GM12892 (cell line): ENCODE results near the gene BRD9.

Source experiments
- POLR2A ChIP-seq: IDR thresholded peaks from 2 replicates; pipeline ENCODE4 v1.6.1; 2011; ENCODE audit warnings: low read depth, low read length, control low read depth
- POLR2AphosphoS5 ChIP-seq: IDR thresholded peaks from 2 replicates; pipeline ENCODE4 v1.6.1; 2011; ENCODE audit warnings: low read depth, low read length, control low read depth
- TAF1 ChIP-seq: IDR thresholded peaks from 2 replicates; pipeline ENCODE4 v1.6.1; 2011; ENCODE audit warnings: low read depth, mild to moderate bottlenecking, control low read depth, low read length, borderline replicate concordance

DNA sequence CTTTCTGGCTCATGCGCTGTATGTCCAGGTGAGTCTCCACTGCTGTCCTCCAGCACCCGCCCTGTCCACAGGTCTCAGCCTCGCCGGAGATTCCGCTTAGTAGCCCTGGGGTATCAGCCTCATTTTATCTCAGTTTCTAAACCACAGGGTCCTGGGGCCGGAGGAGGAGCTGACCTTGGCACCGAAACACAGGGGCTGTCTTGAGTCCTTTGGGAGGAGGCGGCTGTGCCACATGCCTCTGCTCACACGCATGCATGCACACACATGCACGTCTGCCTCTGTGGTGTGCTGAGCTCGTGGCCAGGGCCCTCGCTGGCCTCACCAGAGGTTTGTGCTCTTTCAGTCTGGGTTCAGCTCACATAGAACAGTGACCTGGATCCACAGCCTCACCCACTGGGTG is 23.3 kb upstream of the BRD9 start:
- TF ChIP-seq POLR2AphosphoS5 = no peak
- TF ChIP-seq TAF1 = no peak
- TF ChIP-seq POLR2A = no peak
